Central memory CD8-positive, alpha-beta T cell (primary cell): ENCODE data around the gene CHMP6.

Experiments used
- ATAC-seq: fragments of 150-1000 bp; cut with Tn5 transposase; replicated peaks from 2 replicates; pipeline ENCODE4 v1.10.0; 2022; ENCODE audit warnings: mild to moderate bottlenecking, moderate FRiP score, moderate number of reproducible peaks; ENCODE audit not compliant: poor library complexity, severe bottlenecking; ENCODE audit errors: extremely low read depth
- DNase-seq, 2 donors: peaks; one replicate each; pipeline ENCODE4 v3.0.0; 2021; ENCODE audit warnings: low spot score in 2 of 2
- H3K27ac Mint-ChIP-seq: one replicate; pipeline ENCODE4 v1.8.0; 2022; ENCODE audit warnings: low read depth, mild to moderate bottlenecking, moderate library complexity, mixed read lengths
- H3K27me3 Mint-ChIP-seq: one replicate; pipeline ENCODE4 v1.8.0; 2022; ENCODE audit warnings: mixed read lengths
- H3K36me3 Mint-ChIP-seq: one replicate; pipeline ENCODE4 v1.8.0; 2022; ENCODE audit warnings: mild to moderate bottlenecking, moderate library complexity, mixed read lengths; ENCODE audit not compliant: insufficient read depth
- H3K4me1 Mint-ChIP-seq: one replicate; pipeline ENCODE4 v1.8.0; 2022; ENCODE audit warnings: mixed read lengths
- H3K4me3 Mint-ChIP-seq: one replicate; pipeline ENCODE4 v1.8.0; 2022; ENCODE audit warnings: mild to moderate bottlenecking, moderate library complexity, mixed read lengths
- H3K9me3 Mint-ChIP-seq: one replicate; pipeline ENCODE4 v1.8.0; 2022; ENCODE audit warnings: mixed read lengths

Gene CHMP6

DNA sequence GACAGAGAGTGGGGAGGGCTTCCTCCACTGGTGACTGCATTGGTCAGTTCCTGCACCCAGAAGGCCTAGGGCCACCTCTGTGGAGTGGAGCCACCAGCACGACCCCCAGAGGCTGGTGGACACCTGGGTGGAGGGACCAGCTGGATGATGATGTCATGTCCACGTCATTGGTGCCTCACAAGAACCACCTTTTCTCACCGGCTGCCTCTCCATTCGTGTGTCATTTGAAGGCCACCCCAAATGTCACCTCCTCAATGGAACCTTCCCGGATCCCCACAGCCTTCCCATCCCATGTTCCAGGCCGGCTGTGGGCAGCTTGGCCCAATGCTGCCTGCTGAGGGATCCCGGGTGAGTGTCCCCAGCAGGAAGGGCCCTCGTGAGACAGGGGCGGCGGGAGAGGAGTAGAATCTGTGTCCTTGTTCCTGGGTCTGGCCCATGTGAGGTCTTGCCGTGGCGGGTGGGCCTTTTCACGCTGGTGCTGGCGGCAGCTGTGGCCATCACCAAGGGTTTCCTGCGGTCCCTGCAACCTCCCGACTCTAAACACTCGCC is 9.1 kb upstream of the CHMP6 start:
- DNase-seq (no peak), ATAC-seq (no peak)
- H3K4me1 Mint-ChIP-seq: peaks cover 10% of the 10 kb centered on the region
- no peak overlapping the region for H3K27ac Mint-ChIP-seq
- H3K4me3 Mint-ChIP-seq: no peak overlapping the region
- H3K27me3 Mint-ChIP-seq: peaks cover 25% of the 10 kb centered on the region
- H3K36me3 Mint-ChIP-seq: peaks cover 1% of the 10 kb centered on the region
- no peaks in the 10 kb centered on the region for H3K9me3 Mint-ChIP-seq

DNA sequence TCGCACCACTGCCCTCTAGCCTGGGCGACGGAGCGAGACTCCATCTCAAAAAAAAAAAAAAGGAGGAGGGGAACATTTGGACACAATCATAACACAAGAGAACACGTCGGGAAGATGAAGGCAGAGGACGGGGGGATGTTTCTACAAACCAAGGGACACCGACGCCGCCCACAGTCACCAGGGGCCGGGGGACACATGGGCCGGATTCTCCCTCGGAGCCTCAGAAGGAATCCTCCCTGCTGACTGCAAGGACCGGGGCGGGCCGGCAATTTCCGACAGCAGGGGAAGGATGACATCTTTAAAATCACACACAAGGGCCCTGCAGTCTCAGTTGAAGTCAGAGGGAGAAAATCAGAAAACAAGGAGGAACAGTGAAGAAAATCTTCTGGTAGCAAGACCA is 8.1 kb upstream of the CHMP6 start:
- H3K4me1 Mint-ChIP-seq: peaks cover 10% of the 10 kb centered on the region
- peaks cover 25% of the 10 kb centered on the region for H3K27me3 Mint-ChIP-seq
- no peak for ATAC-seq
- H3K4me3 Mint-ChIP-seq: no peak overlapping the region
- H3K9me3 Mint-ChIP-seq: no peaks in the 10 kb centered on the region
- no peaks in the 10 kb centered on the region for H3K36me3 Mint-ChIP-seq
- DNase-seq: no peak
- H3K27ac Mint-ChIP-seq: no peak overlapping the region

DNA sequence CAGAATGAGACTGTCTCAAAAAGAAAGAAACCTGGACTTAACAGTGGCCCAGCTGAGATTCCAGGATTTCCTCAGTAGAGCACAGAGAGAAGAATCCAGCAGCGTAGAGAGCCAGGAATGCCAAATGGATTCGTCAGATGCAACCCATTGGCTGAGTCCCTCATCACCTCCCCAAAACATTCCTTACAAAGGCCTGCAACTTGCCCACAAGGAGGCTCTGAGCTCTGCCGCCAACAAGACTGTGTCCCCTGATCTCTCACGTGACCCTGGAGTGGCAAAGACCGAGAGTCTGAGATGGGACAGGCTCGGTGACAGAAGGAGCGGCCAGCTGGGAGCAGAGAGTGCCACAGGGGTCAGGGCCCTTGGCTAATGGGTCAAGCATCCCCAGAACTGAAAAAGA is 6.9 kb upstream of the CHMP6 start:
- ATAC-seq (no peak), DNase-seq (no peak)
- H3K27me3 Mint-ChIP-seq: peaks cover 24% of the 10 kb centered on the region

DNA sequence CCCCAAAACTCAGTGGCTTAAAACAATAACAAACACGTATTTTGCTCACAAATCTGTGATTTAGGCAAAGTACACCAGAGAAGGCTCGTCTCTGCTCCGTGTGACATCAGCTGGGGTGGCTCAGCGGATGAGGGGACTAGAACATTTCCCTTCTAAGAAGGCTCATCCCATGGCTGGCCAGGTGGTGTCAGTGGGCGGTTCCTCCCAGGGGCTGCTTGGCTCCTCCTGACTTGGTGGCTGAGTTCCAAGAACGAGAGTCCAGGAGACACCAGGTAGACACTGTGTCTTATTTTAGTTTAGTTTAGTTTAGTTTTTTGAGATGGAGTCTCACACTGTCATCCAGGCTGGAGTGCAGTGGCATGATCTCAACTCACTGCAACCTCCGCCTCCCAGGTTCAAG is 5.6 kb upstream of the CHMP6 start:
- H3K36me3 Mint-ChIP-seq: peaks cover 2% of the 10 kb centered on the region
- ATAC-seq (no peak), DNase-seq (no peak)
- H3K4me3 Mint-ChIP-seq: no peak overlapping the region
- H3K4me1 Mint-ChIP-seq: peaks cover 12% of the 10 kb centered on the region
- H3K9me3 Mint-ChIP-seq: no peaks in the 10 kb centered on the region
- H3K27me3 Mint-ChIP-seq: peaks cover 11% of the 10 kb centered on the region
- H3K27ac Mint-ChIP-seq: no peak overlapping the region

More for the DNA sequence above, 6.9 kb upstream of the CHMP6 start:
- Mint-ChIP-seq H3K4me3 (no peak overlapping the region), H3K9me3 (no peaks in the 10 kb centered on the region), H3K27ac (no peak overlapping the region), H3K36me3 (no peaks in the 10 kb centered on the region), H3K4me1 (peaks cover 17% of the 10 kb centered on the region)

DNA sequence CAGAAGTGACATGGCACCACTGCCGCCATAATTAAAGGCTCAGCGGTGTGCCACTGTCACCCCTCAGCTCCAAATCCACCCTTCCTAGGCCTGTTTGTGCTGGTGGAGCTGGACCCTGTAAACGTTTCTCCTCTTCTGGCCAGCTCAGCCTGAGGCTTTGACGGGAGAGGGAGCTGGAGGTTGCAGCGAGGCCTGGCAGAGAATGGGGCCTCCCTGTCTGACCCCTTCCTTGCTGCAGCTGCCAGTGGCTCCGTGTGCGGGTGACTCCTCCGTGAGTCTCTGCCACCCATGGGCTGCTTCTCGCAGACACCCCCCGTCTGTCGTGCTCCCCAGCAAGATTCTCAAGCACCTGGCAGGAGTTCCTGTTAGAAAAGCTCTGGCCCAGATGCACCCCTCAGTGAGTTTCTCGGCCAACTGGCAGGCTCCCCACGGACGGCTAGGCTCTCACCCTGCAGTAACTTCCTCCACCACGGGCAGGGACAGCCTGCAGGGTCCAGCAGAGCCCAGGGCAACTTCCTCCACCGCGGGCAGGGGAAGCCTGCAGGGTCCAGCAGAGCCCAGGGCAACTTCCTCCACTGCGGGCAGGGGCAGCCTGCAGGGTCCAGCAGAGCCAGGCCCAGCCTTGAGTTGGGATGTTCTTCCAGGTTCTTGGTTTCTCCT is 4.7 kb upstream of the CHMP6 start:
- Mint-ChIP-seq H3K36me3 (peaks cover 6% of the 10 kb centered on the region), H3K27me3 (peaks cover 9% of the 10 kb centered on the region), H3K9me3 (no peaks in the 10 kb centered on the region), H3K27ac (no peak overlapping the region), H3K4me3 (no peak overlapping the region), H3K4me1 (peaks cover 12% of the 10 kb centered on the region)
- DNase-seq: no peak
- no peak for ATAC-seq

DNA sequence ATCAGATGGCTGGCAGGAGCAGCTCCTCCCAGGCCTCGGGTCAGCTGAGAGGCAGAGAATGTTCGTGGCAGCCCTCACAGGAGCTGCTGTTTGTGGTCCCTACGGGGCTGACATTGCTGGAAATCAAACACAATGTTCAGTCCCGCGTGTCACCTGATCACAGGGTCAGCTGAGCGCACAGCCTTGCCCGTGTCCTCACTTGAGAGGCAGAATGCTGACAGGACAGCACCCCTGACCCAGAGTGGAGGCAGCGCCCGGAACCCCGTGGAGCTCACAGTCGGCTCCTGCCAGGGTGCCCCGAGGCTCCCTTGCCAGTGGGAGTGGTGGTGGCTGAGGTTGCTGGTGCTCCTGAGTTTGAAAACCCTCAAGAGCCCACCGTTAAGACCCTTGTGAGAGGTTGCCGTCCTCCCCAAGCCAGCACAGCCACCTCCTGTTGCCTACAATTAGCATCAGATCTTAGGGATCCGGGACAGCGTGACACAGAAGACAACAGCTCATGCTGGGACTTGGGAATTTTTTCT is 3.6 kb upstream of the CHMP6 start:
- Mint-ChIP-seq H3K4me1 (peaks cover 17% of the 10 kb centered on the region), H3K27me3 (peaks cover 4% of the 10 kb centered on the region), H3K9me3 (no peaks in the 10 kb centered on the region), H3K36me3 (peaks cover 8% of the 10 kb centered on the region), H3K4me3 (no peak overlapping the region), H3K27ac (no peak overlapping the region)
- no peak for DNase-seq
- ATAC-seq: no peak

DNA sequence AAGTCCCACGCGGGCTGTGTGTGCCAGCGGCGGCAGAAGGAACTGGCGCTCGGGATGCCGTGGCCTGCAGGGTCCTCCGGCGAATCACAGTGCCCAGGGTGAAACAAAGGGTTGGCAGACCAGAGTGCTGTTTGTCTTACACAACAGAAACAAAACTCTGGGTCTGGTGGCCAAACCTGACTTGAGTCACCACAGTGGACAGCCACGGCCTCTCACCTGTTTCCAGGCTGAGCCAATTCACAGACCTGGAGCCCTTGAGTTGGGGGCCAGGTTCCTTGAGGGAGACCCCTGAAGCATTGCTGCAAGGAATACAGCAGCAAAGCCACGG is 2.1 kb upstream of the CHMP6 start:
- ATAC-seq (no peak), DNase-seq (no peak)
- Mint-ChIP-seq H3K27ac (no peak overlapping the region), H3K4me3 (peak overlapping the region; percentile 79), H3K36me3 (peaks cover 10% of the 10 kb centered on the region), H3K27me3 (no peaks in the 10 kb centered on the region), H3K9me3 (no peaks in the 10 kb centered on the region), H3K4me1 (peaks cover 24% of the 10 kb centered on the region)

DNA sequence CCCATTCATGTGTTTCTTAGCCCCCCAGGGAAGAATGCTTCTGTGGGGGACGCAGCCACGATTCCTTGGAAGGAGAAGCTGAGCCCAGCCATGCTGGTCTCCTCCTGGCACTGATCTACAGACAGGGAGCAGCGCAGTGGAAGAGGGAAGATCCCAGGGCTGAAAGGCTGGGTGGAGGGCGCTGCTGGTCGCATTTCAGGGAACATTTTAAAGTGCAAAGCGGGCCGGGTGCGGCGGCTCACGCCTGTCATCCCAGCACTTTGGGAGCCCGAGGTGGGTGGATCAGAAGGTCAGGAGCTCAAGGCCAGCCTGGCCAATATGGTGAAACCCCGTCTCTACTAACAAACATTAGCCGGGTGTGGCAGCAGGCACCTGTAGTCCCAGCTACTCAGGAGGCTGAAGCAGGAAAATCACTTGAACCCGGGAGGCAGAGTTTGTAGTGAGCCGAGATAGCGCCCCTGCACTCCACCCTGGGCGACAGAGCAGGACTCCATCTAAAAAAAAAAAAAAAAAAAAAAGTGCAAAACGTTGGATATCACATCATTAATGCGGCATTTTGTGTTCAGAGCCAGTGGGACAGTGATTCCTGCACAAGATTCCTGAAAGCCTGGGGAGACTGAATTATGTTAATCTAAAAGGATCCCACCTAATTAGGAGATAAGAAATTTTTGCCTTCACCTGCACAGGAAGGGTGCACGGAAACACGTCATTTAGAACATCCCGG is 558 bp upstream of the CHMP6 start:
- peak; percentile 42 for ATAC-seq

DNA sequence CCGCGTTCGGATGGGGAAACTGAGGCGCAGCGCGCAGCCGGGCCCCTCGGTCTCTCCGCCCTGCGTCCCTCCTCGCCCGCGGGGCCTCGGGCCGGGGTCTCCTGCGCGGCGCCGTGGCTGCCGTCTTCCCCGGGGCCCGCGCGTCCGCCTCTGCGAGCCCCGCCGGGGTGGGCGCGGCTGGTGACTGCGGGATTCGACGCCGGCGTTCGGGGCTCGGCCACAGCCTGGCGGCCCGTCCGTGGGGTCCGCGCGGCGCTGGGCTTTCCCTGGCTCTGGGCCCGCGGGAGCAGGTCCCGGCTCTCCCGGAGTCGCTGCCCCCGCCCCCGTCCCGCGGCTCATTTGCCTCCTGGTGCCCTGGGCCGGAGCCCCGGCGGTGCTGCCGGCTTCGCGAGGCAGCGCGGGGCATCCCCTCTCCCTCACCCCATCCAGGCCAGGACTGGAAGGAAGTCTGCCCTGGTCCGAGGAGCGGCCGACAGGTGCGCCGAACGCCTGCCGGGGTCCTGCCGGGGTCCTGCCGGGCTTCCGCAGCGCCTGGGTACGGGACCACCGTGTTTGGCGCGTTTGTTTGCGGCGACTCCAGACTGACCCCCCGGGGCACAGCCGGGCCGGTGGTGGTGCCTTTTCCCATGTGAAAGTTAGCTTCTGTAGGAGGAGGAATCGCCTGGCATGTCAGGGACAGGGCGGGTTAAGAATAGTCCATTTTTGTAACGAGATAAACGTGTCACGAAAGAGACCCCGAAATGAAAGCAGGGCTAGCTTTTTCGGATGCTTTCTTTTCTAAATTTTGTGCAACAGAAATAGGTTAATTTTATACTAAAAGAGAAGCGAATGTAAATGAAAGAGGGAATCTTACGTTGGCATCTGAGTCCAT is 671 bp downstream of the CHMP6 start:
- Mint-ChIP-seq H3K27ac (peak overlapping the region; percentile 59), H3K4me1 (peaks cover 24% of the 10 kb centered on the region), H3K4me3 (peak overlapping the region; percentile 79), H3K9me3 (no peaks in the 10 kb centered on the region), H3K27me3 (no peaks in the 10 kb centered on the region), H3K36me3 (peaks cover 13% of the 10 kb centered on the region)
- ATAC-seq (no peak), DNase-seq (no peak)

More for the DNA sequence above, 558 bp upstream of the CHMP6 start:
- no peak for DNase-seq
- H3K36me3 Mint-ChIP-seq: peaks cover 13% of the 10 kb centered on the region
- H3K9me3 Mint-ChIP-seq: no peaks in the 10 kb centered on the region
- H3K27ac Mint-ChIP-seq: peak overlapping the region; percentile 88
- no peaks in the 10 kb centered on the region for H3K27me3 Mint-ChIP-seq
- peak overlapping the region; percentile 79 for H3K4me3 Mint-ChIP-seq
- peaks cover 24% of the 10 kb centered on the region for H3K4me1 Mint-ChIP-seq

DNA sequence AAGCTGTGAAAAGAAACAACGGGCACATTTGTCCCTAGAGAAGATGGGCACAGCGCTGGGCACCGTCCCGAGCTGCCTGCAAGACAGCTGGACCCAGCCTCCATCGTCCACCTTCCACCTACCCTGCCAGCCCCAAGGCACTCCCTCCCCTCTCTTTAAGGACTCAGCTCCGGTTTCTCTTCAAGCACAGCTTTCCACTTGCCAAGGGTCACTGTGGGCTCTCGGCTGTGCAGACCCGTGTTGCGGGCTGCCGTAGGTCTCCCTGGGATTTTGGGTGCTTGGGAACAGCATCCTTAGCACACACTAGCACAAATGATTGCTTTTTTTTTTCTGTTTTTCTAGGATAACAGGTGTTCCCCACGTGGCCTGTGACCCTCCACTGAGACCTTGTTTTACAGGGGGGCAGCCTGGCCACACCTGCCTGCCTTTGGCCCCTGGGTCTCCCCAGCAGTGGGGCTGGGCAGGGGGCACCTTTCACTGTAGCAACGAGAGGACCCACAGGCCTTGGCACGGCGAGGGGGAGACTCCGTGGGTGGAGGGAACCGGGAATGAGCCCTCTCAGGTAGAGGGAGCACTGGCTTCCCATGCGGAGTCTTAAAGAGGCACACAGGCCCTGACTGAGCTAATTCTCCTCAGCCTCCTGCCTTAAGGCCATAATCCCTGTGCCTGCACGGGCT is 1.4 kb downstream of the CHMP6 start:
- H3K4me1 Mint-ChIP-seq: peaks cover 24% of the 10 kb centered on the region
- no peaks in the 10 kb centered on the region for H3K27me3 Mint-ChIP-seq
- no peaks in the 10 kb centered on the region for H3K9me3 Mint-ChIP-seq
- peak overlapping the region; percentile 59 for H3K27ac Mint-ChIP-seq
- peak overlapping the region; percentile 74 for H3K4me3 Mint-ChIP-seq
- peaks cover 16% of the 10 kb centered on the region for H3K36me3 Mint-ChIP-seq
- DNase-seq (no peak), ATAC-seq (no peak)

DNA sequence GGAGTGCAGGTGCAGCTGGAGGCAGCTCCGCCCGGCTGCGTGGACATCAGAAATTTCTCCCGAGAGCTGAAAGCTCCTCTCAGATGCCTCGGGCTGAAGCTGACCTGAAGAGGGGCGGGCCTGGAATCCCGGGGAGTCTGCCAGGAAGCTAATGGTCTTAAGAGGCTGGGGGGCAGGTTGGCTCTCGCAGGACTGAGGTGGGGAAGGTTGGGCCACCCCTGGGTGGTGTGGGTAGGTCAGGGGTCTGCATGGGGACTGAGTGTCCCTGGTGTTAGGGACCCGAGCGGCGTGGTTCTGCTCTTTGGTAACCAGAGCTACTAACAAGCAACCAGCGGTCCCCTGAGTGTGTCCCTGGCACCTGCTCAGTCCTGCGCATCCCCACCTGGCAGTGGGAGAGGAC is 3.5 kb downstream of the CHMP6 start:
- Mint-ChIP-seq H3K9me3 (no peaks in the 10 kb centered on the region), H3K36me3 (peaks cover 16% of the 10 kb centered on the region), H3K27ac (no peak overlapping the region), H3K4me3 (no peak overlapping the region), H3K4me1 (peaks cover 22% of the 10 kb centered on the region), H3K27me3 (no peaks in the 10 kb centered on the region)
- ATAC-seq (no peak), DNase-seq (no peak)
